HUDEP-2 (cell line): Measurements from ENCODE around the gene RPL7A.
A peak's percentile ranks its signal among the peaks of the same experiment; 100 is the strongest.
"Not testable (repeated sequence)": the region's sequence is repeated elsewhere in the genome, so short reads cannot be mapped to it uniquely, and the experiment has no call there.

ENCODE experiments used
- DNase-seq, 76 experiments: peaks; one replicate each; lab custom pipeline; 2025; ENCODE audit not compliant: unreplicated experiment in 76 of 76; lab: John Stamatoyannopoulos, UW

Gene RPL7A

GRCh38 chr9:133384736-133385321, 36.8 kb downstream of the RPL7A start:
- no peak for DNase-seq

GRCh38 chr9:133385452-133385851, 37.4 kb downstream of the RPL7A start:
- DNase-seq = no peak

- DNase-seq = no peak
These were observed 38.3 kb downstream of the RPL7A start for GRCh38 chr9:133386338-133386737.

GRCh38 chr9:133387680-133388079, 39.7 kb downstream of the RPL7A start:
- no peak for DNase-seq

- DNase-seq = no peak
These were observed 41.1 kb downstream of the RPL7A start for GRCh38 chr9:133389025-133389557.

GRCh38 chr9:133389562-133389961, 41.5 kb downstream of the RPL7A start:
- DNase-seq = no peak

GRCh38 chr9:133390713-133391112, 42.7 kb downstream of the RPL7A start:
- DNase-seq = no peak

- DNase-seq = not testable (repeated sequence)
These were observed 43.4 kb downstream of the RPL7A start for GRCh38 chr9:133391449-133391848.

GRCh38 chr9:133392308-133392707, 44.3 kb downstream of the RPL7A start:
- DNase-seq = not testable (repeated sequence)

GRCh38 chr9:133393399-133393798, 45.4 kb downstream of the RPL7A start:
- no peak for DNase-seq

- DNase-seq = no peak
These were observed 46.8 kb downstream of the RPL7A start for GRCh38 chr9:133394687-133395271.

- DNase-seq = peak in 4 of 76 experiments; percentile 7 to 18 (median 16)
These were observed 48.9 kb downstream of the RPL7A start for GRCh38 chr9:133396952-133397351.

- no peak for DNase-seq
These were observed 49.4 kb downstream of the RPL7A start for GRCh38 chr9:133397370-133397769.

- no peak for DNase-seq
These were observed 49.9 kb downstream of the RPL7A start for GRCh38 chr9:133397895-133398294.

- DNase-seq = no peak
These were observed 52.3 kb downstream of the RPL7A start for GRCh38 chr9:133400292-133400691.
